Measurements from ENCODE around the gene ITGA8. TPM values are rescaled to one million over a fixed set of nuclear protein-coding genes. Genes with fewer than 3 reads are reported as not detected.

Gene ITGA8
- total RNA-seq, 2 experiments from 2014 or later: not detected

DNA sequence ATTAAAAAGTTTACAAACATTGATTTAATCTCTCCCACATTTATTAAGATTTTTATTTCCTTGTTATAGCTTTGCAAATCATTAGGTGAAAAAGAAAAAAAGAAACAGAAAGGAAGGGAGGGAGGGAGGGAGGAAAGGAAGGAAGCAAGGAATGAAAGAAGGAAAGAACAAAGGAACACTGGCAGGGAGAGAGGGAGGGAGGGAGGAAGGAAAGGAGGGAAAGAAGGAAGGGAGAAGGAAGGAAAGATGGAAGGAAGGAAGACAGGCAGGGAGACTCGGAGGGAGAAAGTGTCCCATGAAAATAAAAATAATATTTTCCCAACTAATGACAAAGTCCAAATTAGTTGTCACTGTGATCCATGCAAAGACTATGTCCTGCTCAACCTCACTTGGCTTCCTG, 6.3 kb upstream of the ITGA8 start:
- CTCF ChIA-PET: interaction anchor here (1.3 to 1.6 kb wide), 2 partner anchors 13 to 292 kb away, joined by 3 read pairs; no protein-coding TSS in a partner anchor
- no peak overlapping the region for H3K27ac Mint-ChIP-seq
- peaks cover 15% of the 10 kb centered on the region for H3K27me3 Mint-ChIP-seq (ENCODE audit: low read depth)

DNA sequence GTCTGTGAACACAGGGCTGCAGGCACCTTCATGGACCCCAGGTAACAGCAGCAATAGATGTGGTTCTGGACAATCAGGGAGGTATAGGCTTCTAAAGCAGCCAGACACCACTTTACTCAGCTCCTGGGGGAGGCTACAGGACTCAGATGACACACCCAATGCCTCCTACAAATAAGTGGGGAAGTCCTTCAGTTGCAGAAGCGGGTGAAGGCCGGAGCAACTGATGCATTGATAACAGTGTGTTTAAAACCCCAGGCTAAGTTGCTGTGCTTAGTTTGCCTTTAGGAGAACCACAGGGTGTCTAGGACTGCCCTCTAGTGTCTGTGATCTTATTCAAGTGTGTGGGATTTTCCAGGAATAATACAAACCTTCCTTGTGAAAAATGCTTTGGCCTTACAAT, 5.9 kb upstream of the ITGA8 start:
- H3K4me3 Mint-ChIP-seq: no peak overlapping the region
- no peak for ATAC-seq
- POLR2A ChIA-PET: no interaction called here
- H3K4me1 Mint-ChIP-seq (ENCODE audit: low read depth): no peaks in the 10 kb centered on the region
- DNase-seq: no peak
- no peaks in the 10 kb centered on the region for H3K36me3 Mint-ChIP-seq (ENCODE audit: low read depth)
- CTCF ChIA-PET: interaction anchor here (1.3 kb wide), 1 partner anchor 14 kb away, joined by 3 read pairs; no protein-coding TSS in a partner anchor
- no peak overlapping the region for H3K27ac Mint-ChIP-seq
- peaks cover 15% of the 10 kb centered on the region for H3K27me3 Mint-ChIP-seq (ENCODE audit: low read depth)
- no peaks in the 10 kb centered on the region for H3K9me3 Mint-ChIP-seq (ENCODE audit: insufficient read depth)

More for the DNA sequence above, 6.3 kb upstream of the ITGA8 start:
- no peak for DNase-seq
- Mint-ChIP-seq H3K4me3 (no peak overlapping the region), H3K9me3 (ENCODE audit: insufficient read depth) (no peaks in the 10 kb centered on the region), H3K4me1 (ENCODE audit: low read depth) (no peaks in the 10 kb centered on the region), H3K36me3 (ENCODE audit: low read depth) (no peaks in the 10 kb centered on the region)
- no peak for ATAC-seq
- POLR2A ChIA-PET: no interaction called here

DNA sequence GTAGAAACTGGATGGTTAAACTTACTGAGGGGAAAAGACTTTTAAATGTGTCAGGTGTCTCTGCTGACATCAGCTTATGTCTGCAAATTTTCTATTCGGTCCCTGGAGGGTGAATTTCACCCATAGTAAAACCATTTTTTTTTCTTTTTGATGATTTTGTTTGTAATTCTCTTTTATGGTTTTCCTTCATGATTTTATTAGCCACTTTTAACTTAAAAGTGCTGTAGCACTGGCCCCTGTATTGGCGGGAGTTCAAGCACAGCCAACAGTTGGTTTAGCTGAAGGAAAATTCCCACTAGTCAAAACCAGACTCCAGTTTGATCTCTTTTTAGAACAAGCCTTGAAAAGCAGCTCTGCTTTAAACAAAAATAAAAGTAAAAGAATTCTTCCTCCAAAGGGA, 5.0 kb upstream of the ITGA8 start:
- DNase-seq (no peak), ATAC-seq (no peak)
- Mint-ChIP-seq H3K9me3 (ENCODE audit: insufficient read depth) (no peaks in the 10 kb centered on the region), H3K36me3 (ENCODE audit: low read depth) (no peaks in the 10 kb centered on the region), H3K4me3 (no peak overlapping the region), H3K27ac (no peak overlapping the region), H3K4me1 (ENCODE audit: low read depth) (no peaks in the 10 kb centered on the region), H3K27me3 (ENCODE audit: low read depth) (peaks cover 23% of the 10 kb centered on the region)
- POLR2A ChIA-PET: no interaction called here
- CTCF ChIA-PET: no interaction called here

DNA sequence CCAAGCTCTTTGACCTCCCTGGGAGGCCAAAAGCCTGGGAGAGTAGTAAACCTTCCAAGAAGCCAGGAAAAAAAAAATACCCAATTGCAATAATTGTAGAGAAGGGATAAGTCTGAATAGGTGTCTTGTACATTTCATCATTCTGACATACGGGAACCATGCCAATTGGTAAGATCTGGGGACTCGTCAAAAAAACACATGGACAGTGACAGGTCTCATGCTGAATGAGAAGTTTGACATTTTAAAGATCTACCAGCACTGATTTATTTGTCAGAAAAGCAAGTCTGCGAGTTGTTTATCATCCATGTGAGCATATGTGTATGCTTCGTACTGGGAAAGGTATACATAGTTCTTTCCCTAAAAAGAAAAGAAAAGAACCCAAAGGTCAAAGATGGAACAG, 4.1 kb upstream of the ITGA8 start:
- CTCF ChIA-PET: no interaction called here

DNA sequence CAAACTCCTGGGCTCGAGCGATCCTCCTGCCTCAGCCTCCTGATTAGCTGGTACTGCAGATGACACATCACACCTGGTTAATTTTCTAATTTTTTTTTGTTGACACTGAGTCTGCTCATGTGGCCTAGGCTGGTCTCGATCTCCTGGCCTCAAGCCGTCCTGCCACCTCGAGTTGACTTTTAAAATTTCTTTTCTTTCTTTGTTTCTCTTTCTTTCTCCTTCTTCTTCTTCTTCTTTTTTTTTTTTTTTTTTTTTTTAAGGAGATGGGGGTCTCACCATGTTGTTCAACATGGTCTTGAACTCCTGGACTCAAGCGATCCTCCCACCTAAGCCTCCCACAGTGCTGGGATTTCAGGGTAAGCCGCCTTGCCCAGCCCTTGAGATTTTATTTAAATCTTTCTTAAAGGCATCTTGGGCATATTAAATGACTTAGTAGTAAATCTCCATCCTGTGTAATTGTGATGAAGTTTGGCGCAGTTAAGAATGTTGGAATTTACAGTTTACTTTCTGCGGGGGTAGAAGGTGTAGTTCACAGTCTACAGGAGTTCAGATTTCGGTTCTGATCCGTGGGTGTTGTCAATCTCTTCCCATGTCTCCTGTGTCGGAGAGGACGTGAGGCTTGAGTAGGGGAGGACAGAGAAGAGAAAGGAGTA, 1.0 kb upstream of the ITGA8 start:
- H3K36me3 Mint-ChIP-seq (ENCODE audit: low read depth): no peaks in the 10 kb centered on the region
- ChIA-PET CTCF (no interaction called here), POLR2A (no interaction called here)
- H3K4me1 Mint-ChIP-seq (ENCODE audit: low read depth): peaks cover 2% of the 10 kb centered on the region
- H3K27ac Mint-ChIP-seq: no peak overlapping the region
- H3K27me3 Mint-ChIP-seq (ENCODE audit: low read depth): peaks cover 34% of the 10 kb centered on the region
- no peak overlapping the region for H3K4me3 Mint-ChIP-seq
- ATAC-seq (no peak), DNase-seq (no peak)
- no peaks in the 10 kb centered on the region for H3K9me3 Mint-ChIP-seq (ENCODE audit: insufficient read depth)

More for the DNA sequence above, 4.1 kb upstream of the ITGA8 start:
- DNase-seq (no peak), ATAC-seq (no peak)
- POLR2A ChIA-PET: interaction anchor here (0.6 kb wide), 1 partner anchor 61 kb away, joined by 7 read pairs; no protein-coding TSS in a partner anchor
- Mint-ChIP-seq H3K27me3 (ENCODE audit: low read depth) (peaks cover 27% of the 10 kb centered on the region), H3K9me3 (ENCODE audit: insufficient read depth) (no peaks in the 10 kb centered on the region), H3K27ac (no peak overlapping the region), H3K4me3 (no peak overlapping the region), H3K4me1 (ENCODE audit: low read depth) (peaks cover 2% of the 10 kb centered on the region), H3K36me3 (ENCODE audit: low read depth) (no peaks in the 10 kb centered on the region)

DNA sequence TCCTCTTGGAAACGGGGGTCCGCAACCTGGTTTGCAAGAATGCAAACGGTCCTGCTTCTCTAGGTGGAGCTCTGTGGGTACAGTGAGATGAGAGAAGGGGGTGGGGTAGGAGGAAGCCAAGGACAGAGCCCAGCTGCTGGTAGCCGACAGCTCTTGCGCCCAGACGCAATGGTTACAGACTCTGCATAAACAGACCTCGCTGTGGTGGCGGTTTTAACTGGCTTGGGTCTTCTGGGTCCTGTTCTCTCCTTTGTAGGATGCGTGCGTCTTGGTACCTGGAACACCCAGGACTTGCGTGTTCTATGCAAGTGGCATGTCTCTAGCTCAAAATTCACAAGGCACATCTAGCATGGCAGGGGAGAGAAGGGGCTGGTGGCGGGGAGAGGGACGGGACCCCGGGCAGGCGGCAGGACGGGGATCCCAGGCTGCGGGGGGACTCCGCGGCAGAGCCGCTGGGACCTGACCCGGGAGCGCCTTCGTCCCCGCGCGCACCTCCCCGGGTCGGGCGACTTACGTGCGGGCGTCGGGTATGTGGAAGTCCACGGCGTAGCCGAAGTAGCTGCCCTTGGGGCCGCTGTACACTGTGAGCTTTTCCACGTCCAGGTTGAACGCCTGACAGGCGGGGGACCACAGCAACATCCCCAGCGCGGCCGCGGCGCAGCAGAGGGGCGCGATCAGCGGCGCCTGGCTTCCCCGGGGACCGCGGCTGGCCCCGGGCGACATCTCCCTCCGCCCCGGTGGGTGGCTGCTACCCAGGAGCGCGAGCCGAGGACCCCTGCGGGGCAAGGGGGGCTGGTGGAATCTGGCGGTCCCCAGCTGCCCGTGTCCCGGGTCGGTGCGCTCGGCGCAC, 448 bp downstream of the ITGA8 start:
- Mint-ChIP-seq H3K9me3 (ENCODE audit: insufficient read depth) (no peaks in the 10 kb centered on the region), H3K4me3 (no peak overlapping the region), H3K4me1 (ENCODE audit: low read depth) (peaks cover 2% of the 10 kb centered on the region), H3K27me3 (ENCODE audit: low read depth) (peaks cover 35% of the 10 kb centered on the region), H3K27ac (no peak overlapping the region), H3K36me3 (ENCODE audit: low read depth) (no peaks in the 10 kb centered on the region)
- ATAC-seq (no peak), DNase-seq (no peak)
- ChIA-PET POLR2A (no interaction called here), CTCF (interaction anchor here (0.7 kb wide), 1 partner anchor 26 kb away, joined by 3 read pairs; no protein-coding TSS in a partner anchor)

DNA sequence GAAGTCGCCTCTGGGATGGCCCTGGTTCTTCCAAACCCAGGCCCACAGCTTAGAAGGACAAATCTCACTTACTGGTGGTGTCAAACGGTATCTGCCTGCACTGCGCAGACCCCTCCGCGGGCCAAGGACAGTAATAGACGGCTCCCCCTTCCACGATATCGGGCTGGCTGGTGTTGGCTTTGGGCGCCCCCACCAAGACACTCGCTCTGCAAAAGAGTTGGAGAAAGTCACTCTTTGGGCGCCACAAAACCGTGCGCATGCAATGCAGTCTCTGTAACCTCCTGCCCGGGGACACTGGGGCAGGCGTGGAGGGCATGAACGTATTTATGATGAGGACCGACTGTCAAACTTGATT, 1.1 kb downstream of the ITGA8 start:
- peaks cover 2% of the 10 kb centered on the region for H3K4me1 Mint-ChIP-seq (ENCODE audit: low read depth)

DNA sequence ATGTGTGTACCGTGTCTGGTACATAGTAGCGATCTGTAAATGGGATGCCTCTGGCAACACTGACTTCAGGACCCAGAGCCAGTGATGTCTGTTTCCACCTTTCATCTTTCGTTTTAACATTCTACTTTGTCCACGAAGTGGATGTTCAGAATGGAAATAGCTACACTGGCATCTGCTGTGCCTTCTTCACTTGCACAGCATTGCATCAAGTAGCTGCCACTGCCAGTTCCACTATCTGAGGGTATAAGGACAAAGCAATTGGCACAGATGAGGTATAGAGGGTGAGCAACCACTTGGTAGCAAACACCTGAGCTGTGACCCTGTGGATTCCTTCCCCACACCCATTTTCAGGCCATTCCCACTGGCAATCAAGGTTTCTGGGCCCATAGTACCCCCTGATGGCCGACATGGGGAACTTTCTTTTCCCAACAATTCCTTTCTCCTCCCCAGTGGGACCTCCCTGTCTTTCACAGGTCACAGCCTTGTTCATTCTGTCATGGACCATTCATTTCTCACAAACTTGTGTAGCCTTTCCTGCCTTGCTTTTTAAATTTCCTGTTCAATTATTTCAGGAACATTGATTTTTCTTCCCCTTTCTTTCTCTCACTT, 4.0 kb downstream of the ITGA8 start:
- ATAC-seq (no peak), DNase-seq (no peak)
- CTCF ChIA-PET: no interaction called here
- H3K4me1 Mint-ChIP-seq (ENCODE audit: low read depth): peaks cover 2% of the 10 kb centered on the region
- peaks cover 25% of the 10 kb centered on the region for H3K27me3 Mint-ChIP-seq (ENCODE audit: low read depth)
- no peaks in the 10 kb centered on the region for H3K36me3 Mint-ChIP-seq (ENCODE audit: low read depth)
- POLR2A ChIA-PET: interaction anchor here (0.7 kb wide), 1 partner anchor 1281 kb away, joined by 3 read pairs; no protein-coding TSS in a partner anchor
- H3K4me3 Mint-ChIP-seq: no peak overlapping the region
- H3K9me3 Mint-ChIP-seq (ENCODE audit: insufficient read depth): no peaks in the 10 kb centered on the region
- H3K27ac Mint-ChIP-seq: no peak overlapping the region

More for the DNA sequence above, 1.1 kb downstream of the ITGA8 start:
- no peak overlapping the region for H3K4me3 Mint-ChIP-seq
- no peak for ATAC-seq
- ChIA-PET POLR2A (no interaction called here), CTCF (interaction anchor here (0.7 kb wide), 1 partner anchor 25 kb away, joined by 3 read pairs; no protein-coding TSS in a partner anchor)
- H3K27ac Mint-ChIP-seq: no peak overlapping the region
- DNase-seq: no peak
- no peaks in the 10 kb centered on the region for H3K36me3 Mint-ChIP-seq (ENCODE audit: low read depth)
- peaks cover 35% of the 10 kb centered on the region for H3K27me3 Mint-ChIP-seq (ENCODE audit: low read depth)
- H3K9me3 Mint-ChIP-seq (ENCODE audit: insufficient read depth): no peaks in the 10 kb centered on the region

DNA sequence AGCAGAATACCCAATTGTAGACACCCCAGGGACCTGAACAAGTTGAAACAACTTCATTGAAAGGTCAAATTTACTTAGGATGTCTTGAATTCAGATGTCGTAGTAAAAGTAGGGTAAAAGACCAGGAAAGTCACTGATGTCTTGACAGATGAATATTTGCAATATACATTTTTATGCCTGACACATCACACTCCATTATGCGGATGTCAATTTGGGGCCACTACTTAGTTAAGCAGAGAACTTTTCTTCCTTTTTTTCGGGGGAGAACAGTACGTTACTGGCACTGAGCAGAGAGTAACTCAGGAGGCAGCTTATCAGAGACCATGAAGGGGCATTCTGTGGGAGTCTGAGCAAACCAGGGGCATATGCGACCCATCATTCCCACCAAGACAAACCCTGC, 4.9 kb downstream of the ITGA8 start:
- DNase-seq (no peak), ATAC-seq (no peak)
- Mint-ChIP-seq H3K36me3 (ENCODE audit: low read depth) (no peaks in the 10 kb centered on the region), H3K9me3 (ENCODE audit: insufficient read depth) (no peaks in the 10 kb centered on the region), H3K4me3 (no peak overlapping the region), H3K27me3 (ENCODE audit: low read depth) (peaks cover 21% of the 10 kb centered on the region), H3K27ac (no peak overlapping the region), H3K4me1 (ENCODE audit: low read depth) (peaks cover 2% of the 10 kb centered on the region)
- ChIA-PET CTCF (no interaction called here), POLR2A (no interaction called here)

DNA sequence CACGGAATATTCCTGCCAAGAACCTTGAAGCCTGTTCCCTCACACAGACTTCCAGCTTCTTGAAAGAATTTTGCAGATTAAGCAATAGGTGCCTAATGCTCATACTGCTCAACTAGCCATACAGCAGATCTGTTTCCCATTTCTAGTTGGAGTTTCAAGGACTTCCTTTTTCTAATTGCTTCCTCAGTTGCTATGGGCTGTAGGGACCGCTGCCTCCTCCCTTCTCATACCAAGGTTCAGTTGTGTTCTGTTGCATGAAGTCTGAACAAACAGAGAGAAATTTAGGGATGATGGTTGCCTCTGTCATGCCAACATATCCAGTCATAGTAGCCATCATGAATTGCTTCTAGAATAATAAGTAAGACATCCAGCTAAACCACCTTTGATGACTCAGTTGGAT, 6.8 kb downstream of the ITGA8 start:
- ATAC-seq (no peak), DNase-seq (no peak)
- Mint-ChIP-seq H3K9me3 (ENCODE audit: insufficient read depth) (no peaks in the 10 kb centered on the region), H3K4me3 (no peak overlapping the region), H3K36me3 (ENCODE audit: low read depth) (no peaks in the 10 kb centered on the region), H3K27ac (no peak overlapping the region), H3K4me1 (ENCODE audit: low read depth) (no peaks in the 10 kb centered on the region), H3K27me3 (ENCODE audit: low read depth) (peaks cover 10% of the 10 kb centered on the region)
- ChIA-PET POLR2A (no interaction called here), CTCF (no interaction called here)

DNA sequence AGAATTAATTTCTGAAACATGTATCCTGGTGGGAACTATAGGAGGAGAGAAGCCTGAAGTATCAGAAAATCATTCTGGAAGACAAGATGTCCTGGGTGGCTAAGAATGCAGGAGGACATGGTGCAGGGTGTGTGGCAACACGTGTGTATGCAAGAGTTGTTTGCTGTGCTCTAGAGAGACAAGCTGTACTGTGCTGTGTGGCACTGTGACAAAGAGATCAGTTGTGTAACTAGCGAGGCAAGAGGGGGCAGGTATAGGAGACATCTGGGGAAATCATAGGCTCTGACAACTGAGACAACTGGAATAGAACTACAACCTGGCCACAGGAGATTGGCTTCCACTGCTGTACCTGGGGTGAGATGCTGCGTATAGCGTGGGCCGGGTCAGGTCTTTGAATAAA, 9.3 kb downstream of the ITGA8 start:
- ChIA-PET POLR2A (no interaction called here), CTCF (no interaction called here)
- no peak for ATAC-seq
- Mint-ChIP-seq H3K27ac (no peak overlapping the region), H3K36me3 (ENCODE audit: low read depth) (no peaks in the 10 kb centered on the region), H3K27me3 (ENCODE audit: low read depth) (peaks cover 8% of the 10 kb centered on the region), H3K4me1 (ENCODE audit: low read depth) (no peaks in the 10 kb centered on the region), H3K9me3 (ENCODE audit: insufficient read depth) (no peaks in the 10 kb centered on the region), H3K4me3 (no peak overlapping the region)
- no peak for DNase-seq

DNA sequence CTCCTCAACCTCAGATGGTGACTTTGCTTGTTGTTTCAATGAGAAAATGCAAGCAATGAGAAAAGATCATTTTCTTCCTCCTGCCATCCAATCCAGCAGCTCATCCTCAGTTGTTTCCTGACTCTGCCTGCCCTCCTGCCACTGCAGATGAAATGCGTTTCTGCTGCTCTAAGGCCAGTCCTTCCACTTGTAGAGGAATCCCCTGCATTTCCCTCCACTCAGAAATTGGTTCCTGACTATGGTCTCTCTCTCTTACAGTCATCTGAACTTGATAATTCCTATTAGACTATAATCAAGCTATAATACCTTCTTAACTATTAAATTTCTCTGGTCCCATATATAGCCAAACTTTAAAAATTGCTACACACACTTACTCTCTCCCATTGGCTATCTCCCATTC, 14.4 kb downstream of the ITGA8 start:
- Mint-ChIP-seq H3K9me3 (ENCODE audit: insufficient read depth) (no peaks in the 10 kb centered on the region), H3K4me1 (ENCODE audit: low read depth) (no peaks in the 10 kb centered on the region), H3K36me3 (ENCODE audit: low read depth) (no peaks in the 10 kb centered on the region), H3K4me3 (no peak overlapping the region), H3K27ac (no peak overlapping the region), H3K27me3 (ENCODE audit: low read depth) (peaks cover under 1% of the 10 kb centered on the region)
- POLR2A ChIA-PET: no interaction called here
- DNase-seq: no peak
- ATAC-seq: no peak
- CTCF ChIA-PET: no interaction called here

Data from activated CD8-positive, alpha-beta T cell treated with anti-CD3 and anti-CD28 coated beads, Interleukin-2, amount 10 ng/mL, durations not matched to agents 7 days and 5 days (primary cell).